DOHH2 (cell line): ENCODE measurements around the gene POLR2J.

Source experiments
- H3F3A ChIP-seq: fragments of 200-600 bp; sonication (generic), shearing (Covaris generic); 2 replicates; pipeline ENCODE4 v1.6.0; 2016; ENCODE audit warnings: antibody characterized with exemption, mild to moderate bottlenecking; ENCODE audit not compliant: control insufficient read depth, insufficient read depth
- H3K27ac ChIP-seq: fragments of 200-600 bp; sonication (generic); 2 replicates; pipeline ENCODE4 v1.5.1; 2014; ENCODE audit warnings: low read depth, mild to moderate bottlenecking, low read length, moderate library complexity
- H3K27me3 ChIP-seq: fragments of 200-600 bp; sonication (generic); 2 replicates; pipeline ENCODE4 v1.6.1; 2014; ENCODE audit warnings: mild to moderate bottlenecking, low read length, mixed read lengths; ENCODE audit not compliant: control insufficient read depth
- H3K36me3 ChIP-seq: fragments of 200-600 bp; sonication (generic); 2 replicates; pipeline ENCODE4 v1.6.1; 2014; ENCODE audit warnings: mild to moderate bottlenecking, low read length, moderate library complexity, mixed read lengths; ENCODE audit not compliant: control insufficient read depth
- H3K4me1 ChIP-seq: fragments of 200-600 bp; sonication (generic); 2 replicates; pipeline ENCODE4 v1.6.1; 2014; ENCODE audit warnings: mild to moderate bottlenecking, low read length, mixed read lengths; ENCODE audit not compliant: control insufficient read depth
- H3K4me2 ChIP-seq: fragments of 200-600 bp; sonication (generic); 2 replicates; pipeline ENCODE4 v1.6.0; 2014; ENCODE audit warnings: mild to moderate bottlenecking, low read length, moderate library complexity
- H3K4me3 ChIP-seq: fragments of 200-600 bp; sonication (generic); 2 replicates; pipeline ENCODE4 v1.5.1; 2014; ENCODE audit warnings: mild to moderate bottlenecking, low read length, mixed read lengths
- H3K79me2 ChIP-seq: fragments of 200-600 bp; sonication (generic); 2 replicates; pipeline ENCODE4 v1.6.1; 2014; ENCODE audit warnings: mild to moderate bottlenecking, low read length, mixed read lengths; ENCODE audit not compliant: control insufficient read depth
- H3K9me2 ChIP-seq: fragments of 200-600 bp; sonication (generic); replicated peaks from 2 replicates; pipeline ENCODE4 v1.6.1; 2014; ENCODE audit warnings: mild to moderate bottlenecking, low read length, mixed read lengths; ENCODE audit not compliant: control insufficient read depth
- H3K9me3 ChIP-seq: fragments of 200-600 bp; sonication (generic); 2 replicates; pipeline ENCODE4 v1.6.1; 2014; ENCODE audit warnings: antibody characterized with exemption, low read length, mixed read lengths; ENCODE audit not compliant: control insufficient read depth, insufficient read depth
- H4K20me1 ChIP-seq: fragments of 200-600 bp; sonication (generic); 2 replicates; pipeline ENCODE4 v1.6.0; 2014; ENCODE audit warnings: low read depth, mild to moderate bottlenecking, antibody characterized with exemption, low read length, moderate library complexity; ENCODE audit not compliant: control insufficient read depth, insufficient read depth
- CTCF ChIP-seq: fragments of 200-600 bp; sonication (generic); IDR thresholded peaks from one replicate; pipeline ENCODE4 v1.5.1; 2014; ENCODE audit warnings: antibody characterized with exemption, mild to moderate bottlenecking, low read depth, low read length; ENCODE audit not compliant: poor library complexity, severe bottlenecking
- EZH2phosphoT487 ChIP-seq: fragments of 200-600 bp; sonication (generic); IDR thresholded peaks from 2 replicates; pipeline ENCODE4 v1.6.1; 2017; ENCODE audit warnings: borderline replicate concordance, mild to moderate bottlenecking, antibody characterized with exemption, low read length, moderate library complexity, mixed read lengths

The POLR2J gene

DNA sequence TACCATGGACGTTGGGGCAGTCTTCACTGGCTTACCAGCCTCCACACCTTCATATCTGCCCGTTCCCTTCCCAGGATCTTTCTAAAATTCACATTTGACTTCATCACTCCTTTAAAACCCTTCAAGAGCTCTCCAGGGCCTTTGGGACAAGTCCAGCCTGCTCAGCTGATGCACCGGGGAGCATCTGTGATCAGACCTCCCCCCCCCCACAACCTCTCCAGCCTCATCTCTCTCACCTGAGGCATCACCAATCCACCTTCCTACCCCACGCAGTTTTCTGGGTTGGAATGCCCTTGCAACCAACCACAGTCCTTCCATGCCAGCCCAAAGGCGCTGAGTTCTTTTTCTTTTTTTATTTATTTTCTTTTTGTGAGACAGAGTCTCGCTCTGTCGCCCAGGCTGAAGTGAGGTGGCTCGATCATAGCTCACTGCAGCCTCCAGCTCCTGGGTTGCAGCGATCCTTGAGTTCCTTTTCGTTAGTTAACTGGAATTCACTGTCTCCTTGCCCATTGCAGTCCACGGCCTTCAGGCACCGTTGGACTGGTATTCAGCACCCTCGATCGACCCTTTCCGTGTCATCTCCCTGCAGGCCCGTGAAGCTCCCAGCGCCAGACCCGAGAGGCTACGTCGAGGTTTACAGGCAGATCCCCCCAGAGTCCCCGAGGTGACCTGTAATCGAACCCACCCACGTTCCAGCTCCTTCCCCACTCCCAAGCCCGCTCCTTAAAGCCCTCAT is 14.7 kb downstream of the POLR2J start:
- no peak overlapping the region for H3K27ac ChIP-seq
- peaks cover 33% of the 10 kb centered on the region for H3K36me3 ChIP-seq
- H3K79me2 ChIP-seq = peaks cover 37% of the 10 kb centered on the region
- peak overlapping the region; percentile 94 for H3K4me3 ChIP-seq
- TF ChIP-seq CTCF = no peak
- TF ChIP-seq EZH2phosphoT487 = no peak
- H3K4me1 ChIP-seq = peaks cover 26% of the 10 kb centered on the region
- H3K4me2 ChIP-seq = peak overlapping the region; percentile 86
- no peaks in the 10 kb centered on the region for H3K9me3 ChIP-seq
- no peaks in the 10 kb centered on the region for H3K9me2 ChIP-seq
- H3K27me3 ChIP-seq = no peaks in the 10 kb centered on the region
- peaks cover 4% of the 10 kb centered on the region; the same call in 1 of the 2 replicates for H3F3A ChIP-seq
- H4K20me1 ChIP-seq = 0 out of 2 replicates have a peak, but pooled peaks cover 10% of the 10 kb centered on the region

DNA sequence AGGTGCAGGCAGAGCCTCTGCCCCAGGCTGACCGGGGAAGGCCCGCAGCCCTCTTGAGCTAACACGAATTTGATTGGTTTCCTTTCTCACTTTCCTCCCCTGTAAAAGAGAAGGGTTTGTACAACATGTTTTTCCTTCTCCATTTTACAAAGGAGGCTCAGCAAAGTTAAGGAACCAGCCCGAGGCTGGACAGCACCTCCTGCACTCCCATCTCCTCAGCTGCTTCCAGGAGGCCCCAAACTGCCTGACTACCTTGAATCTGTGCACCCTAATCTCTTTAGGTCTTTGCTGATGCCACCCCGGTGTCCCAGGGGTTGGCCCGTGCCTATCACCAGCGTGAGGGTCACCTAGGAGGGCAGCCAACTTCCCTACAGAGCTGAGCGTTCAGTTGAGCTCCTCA is 18.3 kb downstream of the POLR2J start:
- H3K9me3 ChIP-seq = no peaks in the 10 kb centered on the region
- no peak overlapping the region for H3K27ac ChIP-seq
- H3K4me3 ChIP-seq = no peak overlapping the region
- H3K4me2 ChIP-seq = no peak overlapping the region
- peaks cover 30% of the 10 kb centered on the region for H3K79me2 ChIP-seq
- TF ChIP-seq CTCF = no peak
- TF ChIP-seq EZH2phosphoT487 = no peak
- H3K9me2 ChIP-seq = no peaks in the 10 kb centered on the region
- H4K20me1 ChIP-seq = peaks cover 6% of the 10 kb centered on the region; the same call in 1 of the 2 replicates
- no peaks in the 10 kb centered on the region for H3K27me3 ChIP-seq
- H3F3A ChIP-seq = no peaks in the 10 kb centered on the region
- H3K4me1 ChIP-seq = peaks cover 10% of the 10 kb centered on the region
- peaks cover 34% of the 10 kb centered on the region for H3K36me3 ChIP-seq

GRCh38 chr7:102459221-102459844 is 19.4 kb downstream of the POLR2J start:
- H3K4me1 ChIP-seq = peaks cover 9% of the 10 kb centered on the region
- H4K20me1 ChIP-seq = peaks cover 6% of the 10 kb centered on the region; the same call in 1 of the 2 replicates
- no peak for TF ChIP-seq EZH2phosphoT487
- TF ChIP-seq CTCF = no peak
- H3K4me3 ChIP-seq = no peak overlapping the region
- no peaks in the 10 kb centered on the region for H3F3A ChIP-seq
- H3K9me2 ChIP-seq = no peaks in the 10 kb centered on the region
- no peak overlapping the region for H3K4me2 ChIP-seq
- H3K79me2 ChIP-seq = peaks cover 21% of the 10 kb centered on the region
- H3K36me3 ChIP-seq = peaks cover 32% of the 10 kb centered on the region
- no peaks in the 10 kb centered on the region for H3K9me3 ChIP-seq
- H3K27ac ChIP-seq = no peak overlapping the region
- H3K27me3 ChIP-seq = no peaks in the 10 kb centered on the region
